Measurements from ENCODE around the gene SMIM9.

The SMIM9 gene

DNA sequence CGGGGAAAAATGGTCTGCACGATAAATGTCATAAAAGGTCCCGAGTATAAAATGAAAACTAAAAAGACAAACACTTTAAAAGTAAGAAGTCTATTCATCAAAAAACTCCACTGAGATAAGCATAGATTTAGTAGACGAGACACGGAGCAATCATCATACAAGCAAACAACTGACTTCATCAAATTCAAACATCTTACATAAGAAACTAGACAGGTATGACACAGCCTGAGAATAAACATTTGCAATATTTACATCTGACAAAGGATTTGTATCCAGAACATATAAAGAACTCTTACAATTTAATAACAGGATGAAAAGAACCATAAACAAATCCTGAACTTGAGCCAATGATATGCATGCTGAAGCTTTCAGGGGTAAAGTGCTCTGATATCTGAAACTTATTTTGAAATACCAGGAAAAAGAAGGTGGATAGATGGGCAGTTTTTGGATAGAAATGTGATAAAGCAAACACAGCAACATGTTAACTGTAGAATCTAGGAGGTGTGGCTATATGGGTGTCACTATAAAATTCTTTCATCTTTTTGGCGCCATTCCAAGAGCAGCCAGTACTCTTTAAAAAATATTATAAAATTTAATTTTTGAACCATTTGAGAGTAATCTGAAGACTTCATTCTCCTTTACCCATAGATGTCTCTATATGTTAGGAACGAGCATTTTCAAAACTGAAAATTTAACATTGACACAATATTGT is 41.2 kb downstream of the SMIM9 start:
- no peak for DNase-seq (ENCODE audit: low read depth)
- TF ChIP-seq, protein P1, sequence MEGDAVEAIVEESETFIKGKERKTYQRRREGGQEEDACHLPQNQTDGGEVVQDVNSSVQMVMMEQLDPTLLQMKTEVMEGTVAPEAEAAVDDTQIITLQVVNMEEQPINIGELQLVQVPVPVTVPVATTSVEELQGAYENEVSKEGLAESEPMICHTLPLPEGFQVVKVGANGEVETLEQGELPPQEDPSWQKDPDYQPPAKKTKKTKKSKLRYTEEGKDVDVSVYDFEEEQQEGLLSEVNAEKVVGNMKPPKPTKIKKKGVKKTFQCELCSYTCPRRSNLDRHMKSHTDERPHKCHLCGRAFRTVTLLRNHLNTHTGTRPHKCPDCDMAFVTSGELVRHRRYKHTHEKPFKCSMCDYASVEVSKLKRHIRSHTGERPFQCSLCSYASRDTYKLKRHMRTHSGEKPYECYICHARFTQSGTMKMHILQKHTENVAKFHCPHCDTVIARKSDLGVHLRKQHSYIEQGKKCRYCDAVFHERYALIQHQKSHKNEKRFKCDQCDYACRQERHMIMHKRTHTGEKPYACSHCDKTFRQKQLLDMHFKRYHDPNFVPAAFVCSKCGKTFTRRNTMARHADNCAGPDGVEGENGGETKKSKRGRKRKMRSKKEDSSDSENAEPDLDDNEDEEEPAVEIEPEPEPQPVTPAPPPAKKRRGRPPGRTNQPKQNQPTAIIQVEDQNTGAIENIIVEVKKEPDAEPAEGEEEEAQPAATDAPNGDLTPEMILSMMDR (IDR thresholded peaks at IDR 0.05; ENCODE audit: low read depth, low read length, missing control alignments) = no peak
- H3K4me3 ChIP-seq (ENCODE audit: low read depth, low read length) = no peak overlapping the region
- in situ Hi-C loops (cut with HindIII; ENCODE audit: low sequenced_read_pairs) = no loop called here

DNA sequence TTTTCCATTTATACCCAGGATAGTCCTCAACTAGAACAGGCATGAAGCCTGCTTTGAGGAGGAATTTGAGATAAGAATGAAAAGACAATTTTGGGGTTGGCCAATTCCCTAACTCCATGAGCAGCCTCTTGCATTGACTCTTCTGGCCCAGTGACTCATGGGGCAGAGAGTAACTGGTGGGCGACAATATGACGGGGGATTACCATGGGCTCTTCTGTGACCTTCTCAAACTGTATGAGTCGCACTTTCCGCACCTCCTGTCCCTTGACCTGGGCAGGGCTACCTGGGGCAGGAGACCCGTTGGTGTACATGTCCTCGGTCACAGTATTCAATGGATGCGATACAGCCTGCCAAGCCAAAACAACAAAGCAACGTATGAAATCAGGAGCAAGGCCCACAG is 42.5 kb downstream of the SMIM9 start:
- TF ChIP-seq, protein P1 (IDR thresholded peaks at IDR 0.05; ENCODE audit: low read depth, low read length, missing control alignments) = no peak
- no peak overlapping the region for H3K4me3 ChIP-seq (ENCODE audit: low read depth, low read length)
- in situ Hi-C loops (cut with HindIII; ENCODE audit: low sequenced_read_pairs) = no loop called here
- no peak for DNase-seq (ENCODE audit: low read depth)

DNA sequence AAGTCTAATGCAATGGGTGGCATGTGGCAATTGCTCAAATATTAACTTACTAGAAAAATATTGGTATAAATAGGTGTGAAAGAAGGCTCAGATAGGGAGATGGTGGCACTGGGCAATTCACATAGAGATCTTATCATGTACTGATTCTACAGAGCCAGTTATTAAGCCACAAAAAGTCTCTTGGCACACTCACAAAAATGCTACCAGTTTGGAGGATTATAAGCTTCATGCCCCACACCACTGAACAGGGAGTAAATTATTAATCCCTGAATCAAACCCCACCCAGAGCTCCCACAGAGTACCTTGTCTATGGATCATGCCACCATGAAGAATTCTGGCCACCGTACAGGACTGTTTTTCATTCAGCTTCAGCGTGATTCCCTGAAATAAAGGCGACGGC is 43.0 kb downstream of the SMIM9 start:
- no peak for DNase-seq (ENCODE audit: low read depth)
- TF ChIP-seq, protein P1 (IDR thresholded peaks at IDR 0.05; ENCODE audit: low read depth, low read length, missing control alignments) = no peak
- in situ Hi-C loops (cut with HindIII; ENCODE audit: low sequenced_read_pairs) = no loop called here
- H3K4me3 ChIP-seq (ENCODE audit: low read depth, low read length) = no peak overlapping the region

DNA sequence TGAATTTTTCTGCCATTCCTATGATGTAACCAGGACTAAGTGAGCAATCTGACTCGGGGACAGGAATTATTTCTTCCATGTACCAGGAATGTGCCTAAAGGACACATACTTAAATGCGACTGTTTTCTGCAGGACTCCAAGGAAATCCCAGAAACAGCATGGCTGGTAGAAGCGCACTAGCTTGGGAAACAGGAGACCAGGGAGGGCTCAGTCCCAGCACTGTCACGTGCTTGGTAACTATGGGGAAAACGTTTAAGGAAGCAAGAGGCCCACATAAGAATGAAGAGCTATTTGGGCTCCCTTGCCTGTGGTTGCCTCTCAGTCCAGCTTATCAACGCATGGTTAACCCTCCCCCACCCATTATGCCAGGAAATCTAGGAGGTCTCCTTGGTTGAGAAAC is 48.7 kb downstream of the SMIM9 start:
- in situ Hi-C loops (cut with HindIII; ENCODE audit: low sequenced_read_pairs) = no loop called here
- H3K4me3 ChIP-seq (ENCODE audit: low read depth, low read length) = no peak overlapping the region
- no peak for DNase-seq (ENCODE audit: low read depth)
- TF ChIP-seq, protein P1 (IDR thresholded peaks at IDR 0.05; ENCODE audit: low read depth, low read length, missing control alignments) = no peak

DNA sequence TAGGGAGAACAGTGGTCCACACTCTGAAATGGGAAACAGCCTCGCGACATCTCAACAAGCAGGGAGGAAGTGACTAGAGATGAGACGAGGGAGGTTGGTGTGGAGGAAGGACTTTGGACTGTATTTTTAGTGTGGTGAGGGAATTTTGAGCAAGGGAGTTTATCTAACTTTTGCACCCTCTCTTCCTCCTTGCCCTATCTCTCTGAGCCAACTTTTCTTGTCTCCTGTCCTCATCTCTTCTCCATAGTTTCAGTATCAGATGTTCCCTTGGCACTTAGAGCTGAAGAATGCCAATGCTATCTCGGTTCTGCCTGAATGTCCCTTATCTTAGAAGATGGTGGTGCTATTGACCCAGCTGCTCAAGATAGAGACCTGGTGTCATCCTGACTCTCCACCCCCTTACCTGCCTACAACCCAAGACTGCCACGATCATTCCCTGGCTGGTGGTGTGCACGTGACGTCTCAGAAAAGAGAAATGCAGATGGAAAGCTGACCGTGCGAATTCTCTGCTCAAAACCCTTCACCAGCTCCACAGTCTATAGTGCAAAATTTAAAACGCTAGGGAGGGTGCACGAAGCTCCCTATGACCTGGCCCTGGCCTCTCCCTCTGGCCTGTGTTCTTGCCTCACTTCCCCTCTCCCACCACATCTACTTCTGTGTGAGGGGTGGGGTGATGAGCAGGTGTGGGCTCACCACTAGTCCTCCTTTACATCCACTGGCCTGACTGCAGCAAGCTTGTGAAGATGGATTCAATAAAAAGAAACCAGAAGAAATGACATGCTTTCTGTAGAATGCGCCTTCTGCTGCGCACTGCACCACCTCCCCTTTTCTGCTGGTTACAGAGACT is 50.1 kb downstream of the SMIM9 start:
- DNase-seq (ENCODE audit: low read depth) = no peak
- TF ChIP-seq, protein P1 (IDR thresholded peaks at IDR 0.05; ENCODE audit: low read depth, low read length, missing control alignments) = no peak
- in situ Hi-C loops (cut with HindIII; ENCODE audit: low sequenced_read_pairs) = no loop called here
- H3K4me3 ChIP-seq (ENCODE audit: low read depth, low read length) = no peak overlapping the region

DNA sequence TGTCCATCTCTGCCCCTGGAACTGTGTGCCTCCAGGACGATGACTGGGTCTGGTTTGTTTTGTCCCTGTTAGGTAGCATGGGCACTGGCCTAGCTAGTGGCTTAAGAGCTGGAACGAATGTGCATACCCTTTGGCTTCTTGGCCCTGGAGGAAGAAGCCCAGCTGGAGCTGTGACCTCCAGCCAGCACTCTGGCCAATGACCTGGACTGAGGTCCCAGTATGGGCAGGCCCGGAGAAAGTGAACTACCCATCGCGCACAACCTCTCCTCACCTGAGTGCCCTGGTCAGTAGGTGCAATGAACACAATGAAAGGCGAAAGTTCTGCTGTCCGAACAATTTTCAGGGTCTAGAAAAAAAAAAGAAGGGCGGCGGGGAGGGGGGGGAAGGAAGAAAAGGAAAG is 53.5 kb downstream of the SMIM9 start:
- TF ChIP-seq, protein P1 (IDR thresholded peaks at IDR 0.05; ENCODE audit: low read depth, low read length, missing control alignments) = no peak
- no peak overlapping the region for H3K4me3 ChIP-seq (ENCODE audit: low read depth, low read length)
- in situ Hi-C loops (cut with HindIII; ENCODE audit: low sequenced_read_pairs) = no loop called here
- no peak for DNase-seq (ENCODE audit: low read depth)

Data from astrocyte of the cerebellum (primary cell).